ENCODE results near the gene BANP.

- TF ChIP-seq EZH2 (IDR thresholded peaks at IDR 0.05; ENCODE audit: insufficient read depth, poor library complexity, severe bottlenecking) (no peak), EZH2phosphoT487 (IDR thresholded peaks at IDR 0.05; ENCODE audit: insufficient read depth, low read depth) (no peak)
Measured at GRCh38 chr16:88102597-88102996, 151.4 kb downstream of the BANP start.

All from GM23248 (cell line).